Cardiac atrium fibroblast (primary cell): Measurements from ENCODE around the gene CRHR2. TPM values are rescaled to one million over a fixed set of nuclear protein-coding genes. Genes with fewer than 3 reads are reported as not detected.

Experiments used
- total RNA-seq: library from RNA; depleted of rRNA; stranded (reverse); fragments of >200 nt; gene quantifications from 2 replicates; pipeline ENCODE4 v1.2.3, GENCODE V29; 2015

Gene CRHR2
- not detected in 2 replicates for total RNA-seq

DNA sequence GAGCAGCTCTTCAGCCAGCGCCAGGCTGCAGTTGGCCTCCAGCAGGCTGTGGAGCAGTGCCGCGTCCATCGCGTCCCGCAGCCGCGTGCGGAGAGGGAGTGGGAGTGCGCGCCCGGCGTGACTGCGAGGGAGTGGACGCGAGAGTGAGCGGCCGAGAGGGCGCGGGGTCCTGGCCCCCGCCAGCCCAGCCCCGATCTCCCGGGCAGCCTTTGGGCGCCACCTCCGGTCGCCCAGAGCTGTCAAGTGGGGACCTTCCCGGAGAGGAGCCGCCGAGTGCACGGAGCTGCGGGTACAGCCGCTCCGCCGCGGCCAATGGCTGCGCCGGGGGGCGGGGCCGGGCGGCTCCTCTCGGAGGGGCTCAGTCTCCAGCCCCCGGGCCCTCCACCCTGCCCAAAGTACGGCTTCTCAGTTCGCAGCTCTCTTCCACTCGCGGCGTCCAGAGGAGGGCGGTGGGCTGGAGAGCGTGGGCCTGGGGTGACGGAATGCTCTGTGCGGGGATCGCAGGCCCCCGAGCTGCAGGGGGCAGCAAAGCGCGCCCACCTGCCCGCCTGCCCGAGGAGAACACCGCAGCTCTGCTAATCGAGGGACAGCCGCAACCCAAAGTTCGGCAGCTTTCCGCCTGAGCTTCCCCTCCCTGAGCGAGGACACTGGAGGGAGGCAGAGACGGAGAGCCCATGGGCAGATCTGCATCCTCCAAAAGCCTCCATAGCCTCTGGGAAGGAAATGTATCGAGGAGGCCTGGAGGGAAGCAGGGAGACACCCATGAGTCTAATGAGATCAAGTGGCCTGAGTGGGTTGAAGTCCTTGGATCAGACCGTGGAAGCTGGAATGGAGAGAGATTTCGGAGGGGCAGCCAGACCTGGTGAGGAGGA, at the start of gene CRHR2:
TSS of gene CRHR2 (minus strand) at position 245 of the 872 bp plus-strand sequence. CDS start at position 69, 176 bp downstream.

Other genes with a start within 250 kb of the CRHR2 start
- 3.4 and 11.9 TPM in 2 replicates for gene NOD1, start 203.7 kb downstream of the CRHR2 start, total RNA-seq
- 30.1 and 32.6 TPM in 2 replicates for gene GGCT, start 177.6 kb downstream of the CRHR2 start, total RNA-seq
- gene GARS1, start 87.6 kb downstream of the CRHR2 start, total RNA-seq, result 361 and 424 TPM in 2 replicates
- 195 and 197 TPM in 2 replicates for gene INMT, start 69.7 kb upstream of the CRHR2 start, total RNA-seq
- gene MINDY4, start 89.0 kb upstream of the CRHR2 start, total RNA-seq, result 7.9 and 8.6 TPM in 2 replicates
- 4.4 and 7.9 TPM in 2 replicates for gene AQP1, start 229.4 kb upstream of the CRHR2 start, total RNA-seq